ENCODE data around the gene EFCAB8.
"Not testable (repeated sequence)": the region's sequence is repeated elsewhere in the genome, so short reads cannot be mapped to it uniquely, and the experiment has no call there.

Gene EFCAB8

GRCh38 chr20:32972181-32973076, 113.7 kb downstream of the EFCAB8 start:
- peaks cover 2% of the 10 kb centered on the region for H3K4me1 ChIP-seq (ENCODE audit: control insufficient read depth, insufficient read depth, low read length, unreplicated experiment)
- no peak overlapping the region for H3K27ac ChIP-seq (ENCODE audit: low read depth, low read length)
- H2AFZ ChIP-seq (ENCODE audit: low read length, unreplicated experiment): no peak overlapping the region
- H3K4me3 ChIP-seq (ENCODE audit: low read depth, low read length): no peak overlapping the region
- H3K27me3 ChIP-seq (ENCODE audit: insufficient read depth, low read length): peaks cover 6% of the 10 kb centered on the region; the same call in 1 of the 2 replicates
- H3K79me2 ChIP-seq (ENCODE audit: control insufficient read depth, insufficient read depth, low read length, unreplicated experiment): no peaks in the 10 kb centered on the region
- no peaks in the 10 kb centered on the region for H3K36me3 ChIP-seq (ENCODE audit: insufficient read depth, low read length)

DNA sequence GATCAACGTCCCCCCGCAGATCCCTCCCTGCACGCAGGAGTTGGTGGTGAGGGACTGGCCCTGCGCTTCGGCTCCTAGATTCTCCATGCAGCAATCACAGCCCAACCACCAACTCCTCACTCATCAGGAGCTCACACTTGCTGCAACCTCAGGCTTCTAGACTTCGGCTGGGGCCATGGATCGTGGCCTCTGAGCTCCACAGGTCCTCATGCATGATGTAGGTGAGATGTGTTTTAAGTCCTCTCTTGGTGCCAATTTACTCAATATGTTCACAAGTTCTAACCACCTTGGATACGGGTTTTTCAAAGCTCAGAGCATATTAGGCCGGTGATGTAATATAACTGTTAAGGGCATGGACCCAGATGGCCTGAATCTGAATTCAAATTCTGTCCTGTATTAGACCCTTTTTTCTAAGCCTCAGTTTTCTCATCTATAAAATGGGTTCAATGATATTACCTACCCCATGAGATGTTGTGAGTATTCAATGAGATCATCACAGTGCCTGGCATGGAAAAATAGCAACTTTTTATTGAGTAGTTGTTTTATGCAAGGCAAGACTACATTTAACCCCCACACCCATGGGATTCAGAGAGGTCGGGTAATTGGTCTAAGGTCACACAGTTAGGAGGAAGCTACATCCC, 114.5 kb downstream of the EFCAB8 start:
- Histone ChIP-seq H3K4me1 (ENCODE audit: control insufficient read depth, insufficient read depth, low read length, unreplicated experiment) (peaks cover 2% of the 10 kb centered on the region), H3K36me3 (ENCODE audit: insufficient read depth, low read length) (no peaks in the 10 kb centered on the region), H3K27me3 (ENCODE audit: insufficient read depth, low read length) (peaks cover 12% of the 10 kb centered on the region; the same call in 1 of the 2 replicates), H3K4me3 (ENCODE audit: low read depth, low read length) (no peak overlapping the region), H2AFZ (ENCODE audit: low read length, unreplicated experiment) (no peak overlapping the region), H3K79me2 (ENCODE audit: control insufficient read depth, insufficient read depth, low read length, unreplicated experiment) (no peaks in the 10 kb centered on the region), H3K27ac (ENCODE audit: low read depth, low read length) (no peak overlapping the region)

DNA sequence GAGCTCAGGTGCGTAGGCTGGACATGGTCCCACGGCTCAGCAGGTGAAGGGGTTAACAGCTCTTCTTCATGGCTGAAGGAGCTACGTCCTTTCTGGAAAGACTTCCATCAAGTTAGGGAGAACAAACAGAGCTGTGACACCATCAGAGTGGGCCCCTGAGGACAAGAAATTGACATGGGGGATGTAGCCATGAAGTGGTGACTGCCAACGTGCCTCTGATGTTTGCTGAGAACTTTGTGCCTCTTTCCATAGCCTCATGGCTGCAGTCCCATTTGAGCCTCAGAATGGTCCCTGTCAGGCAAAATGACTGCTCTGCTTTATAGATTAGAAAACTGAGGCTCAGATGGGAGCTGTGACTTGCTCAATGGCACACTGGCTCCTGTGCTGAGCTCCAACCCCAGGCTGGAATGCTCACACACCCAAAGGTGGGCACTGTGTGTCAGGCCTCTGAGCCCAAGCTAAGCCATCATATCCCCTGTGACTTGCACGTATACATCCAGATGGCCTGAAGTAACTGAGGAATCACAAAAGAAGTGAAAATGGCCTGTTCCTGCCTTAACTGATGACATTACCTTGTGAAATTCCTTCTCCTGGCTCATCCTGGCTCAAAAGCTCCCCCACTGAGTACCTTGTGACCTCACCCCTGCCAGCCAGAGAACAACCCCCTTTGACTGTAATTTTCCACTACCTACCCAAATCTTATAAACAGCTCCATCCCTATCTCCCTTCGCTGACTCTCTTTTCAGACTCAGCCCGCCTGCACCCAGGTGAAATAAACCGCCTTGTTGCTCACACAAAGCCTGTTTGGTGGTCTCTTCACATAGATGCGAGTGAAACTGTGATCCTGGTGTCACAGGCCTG, 115.7 kb downstream of the EFCAB8 start:
- H3K79me2 ChIP-seq (ENCODE audit: control insufficient read depth, insufficient read depth, low read length, unreplicated experiment); H3K4me1 ChIP-seq (ENCODE audit: control insufficient read depth, insufficient read depth, low read length, unreplicated experiment); H2AFZ ChIP-seq (ENCODE audit: low read length, unreplicated experiment); H3K4me3 ChIP-seq (ENCODE audit: low read depth, low read length); H3K27ac ChIP-seq (ENCODE audit: low read depth, low read length); H3K36me3 ChIP-seq (ENCODE audit: insufficient read depth, low read length): not testable (repeated sequence)
- H3K27me3 ChIP-seq (ENCODE audit: insufficient read depth, low read length): peaks cover 18% of the 10 kb centered on the region; the same call in 1 of the 2 replicates

- H3K79me2 ChIP-seq (ENCODE audit: control insufficient read depth, insufficient read depth, low read length, unreplicated experiment); H3K4me3 ChIP-seq (ENCODE audit: low read depth, low read length); H3K4me1 ChIP-seq (ENCODE audit: control insufficient read depth, insufficient read depth, low read length, unreplicated experiment); H2AFZ ChIP-seq (ENCODE audit: low read length, unreplicated experiment); H3K36me3 ChIP-seq (ENCODE audit: insufficient read depth, low read length); H3K27ac ChIP-seq (ENCODE audit: low read depth, low read length): not testable (repeated sequence)
- H3K27me3 ChIP-seq (ENCODE audit: insufficient read depth, low read length): peaks cover 21% of the 10 kb centered on the region; the same call in 1 of the 2 replicates
These were observed 116.4 kb downstream of the EFCAB8 start for GRCh38 chr20:32975121-32975520.

GRCh38 chr20:32975698-32976674, 117.3 kb downstream of the EFCAB8 start:
- Histone ChIP-seq H2AFZ (ENCODE audit: low read length, unreplicated experiment) (no peak overlapping the region), H3K4me3 (ENCODE audit: low read depth, low read length) (no peak overlapping the region), H3K79me2 (ENCODE audit: control insufficient read depth, insufficient read depth, low read length, unreplicated experiment) (no peaks in the 10 kb centered on the region), H3K4me1 (ENCODE audit: control insufficient read depth, insufficient read depth, low read length, unreplicated experiment) (no peaks in the 10 kb centered on the region), H3K36me3 (ENCODE audit: insufficient read depth, low read length) (no peaks in the 10 kb centered on the region), H3K27ac (ENCODE audit: low read depth, low read length) (no peak overlapping the region), H3K27me3 (ENCODE audit: insufficient read depth, low read length) (peaks cover 25% of the 10 kb centered on the region; the same call in 1 of the 2 replicates)

DNA sequence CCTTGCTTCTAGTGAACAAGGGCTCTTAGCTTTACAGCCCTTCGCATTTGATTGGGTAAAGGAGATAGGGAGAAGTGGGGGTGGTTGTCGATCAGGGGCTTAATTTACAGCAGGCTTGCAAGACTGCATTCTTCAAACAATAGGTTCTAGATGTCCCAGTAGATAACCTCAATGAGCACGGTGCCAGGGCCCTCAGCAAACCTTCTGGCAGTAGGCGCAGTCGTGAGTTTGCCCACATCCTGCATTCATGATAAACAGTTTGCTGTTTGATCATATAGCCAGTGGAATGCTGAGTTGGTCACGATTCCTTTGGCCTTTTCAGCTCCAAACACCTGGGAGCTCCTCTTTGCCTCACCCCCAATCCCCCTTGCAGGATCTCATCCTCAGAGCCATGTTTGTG, 118.0 kb downstream of the EFCAB8 start:
- H3K4me1 ChIP-seq (ENCODE audit: control insufficient read depth, insufficient read depth, low read length, unreplicated experiment): no peaks in the 10 kb centered on the region
- no peaks in the 10 kb centered on the region for H3K36me3 ChIP-seq (ENCODE audit: insufficient read depth, low read length)
- H2AFZ ChIP-seq (ENCODE audit: low read length, unreplicated experiment): no peak overlapping the region
- H3K27me3 ChIP-seq (ENCODE audit: insufficient read depth, low read length): peaks cover 30% of the 10 kb centered on the region; the same call in 1 of the 2 replicates
- H3K27ac ChIP-seq (ENCODE audit: low read depth, low read length): no peak overlapping the region
- no peak overlapping the region for H3K4me3 ChIP-seq (ENCODE audit: low read depth, low read length)
- H3K79me2 ChIP-seq (ENCODE audit: control insufficient read depth, insufficient read depth, low read length, unreplicated experiment): no peaks in the 10 kb centered on the region

DNA sequence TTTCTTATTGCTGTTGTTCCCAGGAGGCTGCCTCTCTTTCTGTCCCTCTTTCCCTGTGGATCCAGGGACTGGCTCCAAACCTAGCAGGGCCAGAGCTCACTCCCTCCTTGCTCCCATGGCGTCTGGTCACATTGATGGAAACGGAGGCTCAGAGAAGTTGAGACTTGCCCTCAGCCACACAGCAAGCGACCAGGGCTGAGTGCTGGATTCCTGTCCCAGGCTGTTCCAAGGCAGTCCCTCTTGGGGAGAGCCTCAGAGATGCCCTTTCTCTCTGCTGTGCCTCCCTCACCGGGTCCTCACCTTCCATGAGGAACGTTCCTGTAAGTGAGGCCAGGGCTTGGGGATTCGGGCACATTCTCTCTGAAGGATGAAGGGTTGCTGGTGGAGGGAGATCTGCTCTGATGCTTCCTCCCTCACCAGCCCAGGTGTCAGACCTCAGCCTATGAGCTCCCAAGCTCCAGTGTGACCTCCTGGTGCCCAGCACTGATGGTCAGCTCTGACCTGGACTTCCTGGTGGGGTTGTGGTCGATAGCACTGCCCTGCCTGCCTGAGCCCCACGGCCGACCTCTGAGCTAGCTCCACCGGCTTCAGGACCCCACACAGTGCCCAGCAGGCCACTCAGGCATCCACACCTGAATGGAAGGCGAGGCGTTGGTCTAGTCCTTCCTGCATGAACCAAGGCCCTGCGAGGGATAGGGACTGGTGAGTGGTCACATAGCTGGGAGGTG, 118.7 kb downstream of the EFCAB8 start:
- Histone ChIP-seq H3K27me3 (ENCODE audit: insufficient read depth, low read length) (peaks cover 30% of the 10 kb centered on the region; the same call in 1 of the 2 replicates), H3K4me3 (ENCODE audit: low read depth, low read length) (no peak overlapping the region), H3K36me3 (ENCODE audit: insufficient read depth, low read length) (no peaks in the 10 kb centered on the region), H2AFZ (ENCODE audit: low read length, unreplicated experiment) (no peak overlapping the region), H3K79me2 (ENCODE audit: control insufficient read depth, insufficient read depth, low read length, unreplicated experiment) (no peaks in the 10 kb centered on the region), H3K4me1 (ENCODE audit: control insufficient read depth, insufficient read depth, low read length, unreplicated experiment) (no peaks in the 10 kb centered on the region), H3K27ac (ENCODE audit: low read depth, low read length) (no peak overlapping the region)

DNA sequence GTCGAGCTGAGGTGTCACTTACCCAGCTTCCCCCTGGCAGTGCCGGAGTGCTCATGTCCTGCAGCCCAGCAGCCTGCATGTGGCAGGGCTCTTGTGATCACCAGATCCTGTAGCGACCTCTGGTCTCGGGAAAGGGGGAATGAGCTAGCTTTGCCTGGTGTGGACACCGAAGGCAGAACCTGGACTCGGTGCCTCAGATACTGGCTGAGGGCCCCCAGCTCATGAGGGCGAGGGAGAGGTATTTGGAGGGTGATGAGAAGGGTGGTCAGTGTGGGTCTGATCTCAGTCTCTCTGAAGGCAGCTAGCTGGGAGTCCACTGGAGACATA, 119.2 kb downstream of the EFCAB8 start:
- H3K79me2 ChIP-seq (ENCODE audit: control insufficient read depth, insufficient read depth, low read length, unreplicated experiment): no peaks in the 10 kb centered on the region
- H3K4me1 ChIP-seq (ENCODE audit: control insufficient read depth, insufficient read depth, low read length, unreplicated experiment): no peaks in the 10 kb centered on the region
- H3K4me3 ChIP-seq (ENCODE audit: low read depth, low read length): no peak overlapping the region
- H3K36me3 ChIP-seq (ENCODE audit: insufficient read depth, low read length): no peaks in the 10 kb centered on the region
- peaks cover 30% of the 10 kb centered on the region; the same call in 1 of the 2 replicates for H3K27me3 ChIP-seq (ENCODE audit: insufficient read depth, low read length)
- no peak overlapping the region for H2AFZ ChIP-seq (ENCODE audit: low read length, unreplicated experiment)
- H3K27ac ChIP-seq (ENCODE audit: low read depth, low read length): no peak overlapping the region

GRCh38 chr20:32979201-32979998, 120.7 kb downstream of the EFCAB8 start:
- Histone ChIP-seq H3K4me1 (ENCODE audit: control insufficient read depth, insufficient read depth, low read length, unreplicated experiment) (no peaks in the 10 kb centered on the region), H3K36me3 (ENCODE audit: insufficient read depth, low read length) (no peaks in the 10 kb centered on the region), H3K27ac (ENCODE audit: low read depth, low read length) (no peak overlapping the region), H3K79me2 (ENCODE audit: control insufficient read depth, insufficient read depth, low read length, unreplicated experiment) (no peaks in the 10 kb centered on the region), H3K27me3 (ENCODE audit: insufficient read depth, low read length) (peaks cover 30% of the 10 kb centered on the region; the same call in 1 of the 2 replicates), H3K4me3 (ENCODE audit: low read depth, low read length) (no peak overlapping the region), H2AFZ (ENCODE audit: low read length, unreplicated experiment) (no peak overlapping the region)

All from ACC112 (cell line).